Measurements from ENCODE around the gene NOC3L. TPM values are rescaled to one million over a fixed set of nuclear protein-coding genes. Genes with fewer than 3 reads are reported as not detected.
"Not testable (repeated sequence)": the region's sequence is repeated elsewhere in the genome, so short reads cannot be mapped to it uniquely, and the experiment has no call there.

Gene NOC3L, protein sequence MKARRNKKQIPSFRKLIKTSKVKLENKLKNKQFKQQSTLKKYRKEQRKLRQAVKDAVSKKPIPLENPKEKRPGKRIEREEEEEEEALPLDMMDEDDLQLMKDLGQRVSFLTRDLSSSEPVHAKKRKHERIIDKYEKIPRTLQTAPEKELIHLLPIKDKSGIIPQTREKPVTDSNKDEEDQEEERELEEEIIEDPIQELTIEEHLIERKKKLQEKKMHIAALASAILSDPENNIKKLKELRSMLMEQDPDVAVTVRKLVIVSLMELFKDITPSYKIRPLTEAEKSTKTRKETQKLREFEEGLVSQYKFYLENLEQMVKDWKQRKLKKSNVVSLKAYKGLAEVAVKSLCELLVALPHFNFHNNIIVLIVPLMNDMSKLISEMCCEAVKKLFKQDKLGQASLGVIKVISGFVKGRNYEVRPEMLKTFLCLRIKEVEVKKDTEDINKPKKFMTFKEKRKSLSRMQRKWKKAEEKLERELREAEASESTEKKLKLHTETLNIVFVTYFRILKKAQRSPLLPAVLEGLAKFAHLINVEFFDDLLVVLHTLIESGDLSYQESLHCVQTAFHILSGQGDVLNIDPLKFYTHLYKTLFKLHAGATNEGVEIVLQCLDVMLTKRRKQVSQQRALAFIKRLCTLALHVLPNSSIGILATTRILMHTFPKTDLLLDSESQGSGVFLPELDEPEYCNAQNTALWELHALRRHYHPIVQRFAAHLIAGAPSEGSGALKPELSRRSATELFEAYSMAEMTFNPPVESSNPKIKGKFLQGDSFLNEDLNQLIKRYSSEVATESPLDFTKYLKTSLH
- total RNA-seq, result 11.0 TPM
- long read RNA-seq, transcript NOC3L-201 (21 exons, 3,455 nt), result major isoform, 9 of 19 reads
- long read RNA-seq, partial matches to known transcripts, result 8 of 19 reads
- long read RNA-seq, other reads (novel, unspliced or antisense), result 2 of 19 reads

- intact Hi-C loops (cut with micrococcal nuclease), result no loop called here
- ATAC-seq (peak; percentile 100), DNase-seq (peak; percentile 98)
Measured at GRCh38 chr10:94362360-94363250, at the start of gene NOC3L. Gene NOC3L, minus strand, starts transcription at chr10:94362939. Its CDS starts 101 bp downstream, at chr10:94362838.

GRCh38 chr10:94412449-94412848 lies 49.7 kb upstream of the NOC3L start:
- intact Hi-C loops (cut with micrococcal nuclease), result no loop called here
- DNase-seq, result no peak
- no peak for ATAC-seq

DNA sequence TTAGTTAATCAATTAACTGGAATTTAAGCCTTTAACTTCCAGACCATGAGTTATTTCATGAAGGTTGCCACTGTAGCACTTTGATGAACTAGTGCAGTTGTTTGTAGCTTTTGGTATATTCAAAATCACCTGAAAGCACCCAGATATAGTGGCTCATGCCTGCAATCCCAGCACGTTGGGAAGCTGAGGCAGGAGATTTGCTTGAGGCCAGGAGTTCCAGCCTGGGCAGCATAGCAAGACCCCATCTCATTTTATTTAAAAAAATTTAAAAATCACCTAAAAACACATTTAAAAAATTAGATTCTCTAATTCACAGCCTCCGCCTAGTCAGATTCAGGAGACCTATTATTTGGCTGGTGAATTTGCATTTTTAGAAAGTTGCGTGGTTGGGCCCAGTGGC lies 48.6 kb upstream of the NOC3L start:
- ATAC-seq (no peak), DNase-seq (no peak)
- intact Hi-C loops (cut with micrococcal nuclease), result no loop called here

- ATAC-seq, result no peak
- intact Hi-C loops (cut with micrococcal nuclease), result no loop called here
Measured at GRCh38 chr10:94409021-94409657, 46.4 kb upstream of the NOC3L start.

DNA sequence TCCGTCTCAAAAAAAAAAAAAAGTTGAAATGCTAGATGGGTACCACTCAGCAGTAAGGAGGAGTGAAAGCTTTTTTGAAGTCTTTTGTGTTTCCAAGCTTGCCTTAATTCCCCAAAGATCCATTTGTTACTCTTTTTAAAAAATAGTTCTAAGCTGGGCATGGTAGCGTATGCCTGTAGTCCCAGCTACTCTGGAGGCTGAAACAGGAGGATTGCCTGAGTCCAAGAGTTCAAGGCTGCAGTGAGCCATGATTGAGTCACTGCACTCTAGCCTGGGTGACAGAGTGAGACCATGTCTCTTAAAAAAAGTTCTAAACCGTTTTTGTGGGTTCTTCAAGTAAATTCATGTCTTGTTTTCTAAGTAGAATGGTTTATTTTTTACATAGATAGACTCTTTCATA lies 44.9 kb upstream of the NOC3L start:
- intact Hi-C loops (cut with micrococcal nuclease), result no loop called here
- ATAC-seq, result no peak
- no peak for DNase-seq

More at GRCh38 chr10:94409021-94409657, 46.4 kb upstream of the NOC3L start:
- no peak for DNase-seq

- DNase-seq (no peak), ATAC-seq (no peak)
- intact Hi-C loops (cut with micrococcal nuclease), result no loop called here
Measured at GRCh38 chr10:94405406-94405805, 42.7 kb upstream of the NOC3L start.

DNA sequence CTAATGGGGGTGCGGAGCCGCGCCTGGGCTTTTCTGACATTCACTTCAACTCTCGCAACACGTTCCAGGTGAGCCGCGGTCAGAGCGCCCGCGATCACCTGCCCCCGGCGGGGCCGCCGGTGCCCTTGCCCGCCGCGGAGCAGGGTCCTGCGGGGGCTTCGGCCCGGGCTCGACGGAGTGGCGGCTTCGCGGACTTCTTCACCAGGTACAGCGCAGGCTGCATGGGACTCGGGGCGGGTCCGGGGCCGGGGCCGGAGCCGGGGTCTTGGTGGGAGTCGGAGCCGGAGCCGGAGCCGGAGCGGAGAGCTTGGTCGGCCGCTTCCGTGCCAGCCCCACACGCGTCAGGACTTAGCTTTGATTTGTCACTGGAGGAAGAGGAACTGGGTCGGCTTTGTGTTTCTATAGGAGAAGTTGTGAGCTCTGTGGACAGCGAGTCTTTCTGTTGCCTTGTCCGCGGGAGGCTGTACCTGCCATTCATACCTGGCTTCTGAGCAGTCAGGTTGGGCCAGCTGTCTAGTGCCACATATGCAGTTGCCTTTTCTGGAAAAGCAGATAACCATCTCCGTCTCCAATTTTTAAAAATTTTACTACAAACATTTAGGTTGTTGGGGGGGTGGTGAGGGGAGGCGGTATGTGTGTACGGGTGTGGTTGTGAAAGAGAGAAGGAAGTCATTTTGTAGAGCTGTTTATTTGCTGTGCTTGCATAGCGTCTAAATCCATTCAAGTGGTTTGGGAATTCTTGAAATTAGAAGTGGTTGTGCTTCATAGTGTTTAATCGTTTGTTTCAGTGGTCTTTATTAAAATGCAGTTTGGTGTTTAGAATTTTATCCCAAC lies 40.9 kb upstream of the NOC3L start:
- intact Hi-C loops (cut with micrococcal nuclease), result no loop called here
- DNase-seq, result peak; percentile 68
- ATAC-seq, result peak; percentile 40

GRCh38 chr10:94402843-94403379 lies 40.2 kb upstream of the NOC3L start:
- intact Hi-C loops (cut with micrococcal nuclease), result no loop called here
- ATAC-seq, result peak; percentile 49
- DNase-seq, result no peak

- intact Hi-C loops (cut with micrococcal nuclease), result no loop called here
- peak; percentile 97 for DNase-seq
- peak; percentile 99 for ATAC-seq
Measured at GRCh38 chr10:94402204-94402842, 39.6 kb upstream of the NOC3L start, which contains the start of gene TBC1D12. Gene TBC1D12, plus strand, starts transcription at chr10:94402541. Its CDS starts 73 bp downstream, at chr10:94402614.

DNA sequence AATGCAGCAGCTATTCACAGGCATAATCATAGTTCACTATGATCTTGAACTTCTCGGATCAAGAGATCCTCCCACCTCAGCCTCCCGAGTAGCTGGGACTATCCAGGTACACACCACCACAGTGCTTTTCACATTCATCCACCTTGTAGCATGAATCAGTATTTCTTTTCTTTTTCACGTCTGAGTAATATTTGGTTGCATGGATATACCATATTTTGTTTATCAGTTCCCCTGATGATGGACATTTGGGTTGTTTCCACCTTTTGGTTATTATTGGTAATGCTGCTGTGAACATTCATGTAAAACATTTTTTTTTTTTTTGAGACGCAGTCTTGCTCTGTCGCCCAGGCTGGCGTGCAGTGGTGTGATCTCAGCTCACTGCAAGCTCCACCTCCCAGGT lies 36.0 kb upstream of the NOC3L start:
- DNase-seq, result no peak
- no peak for ATAC-seq
- intact Hi-C loops (cut with micrococcal nuclease), result no loop called here

DNA sequence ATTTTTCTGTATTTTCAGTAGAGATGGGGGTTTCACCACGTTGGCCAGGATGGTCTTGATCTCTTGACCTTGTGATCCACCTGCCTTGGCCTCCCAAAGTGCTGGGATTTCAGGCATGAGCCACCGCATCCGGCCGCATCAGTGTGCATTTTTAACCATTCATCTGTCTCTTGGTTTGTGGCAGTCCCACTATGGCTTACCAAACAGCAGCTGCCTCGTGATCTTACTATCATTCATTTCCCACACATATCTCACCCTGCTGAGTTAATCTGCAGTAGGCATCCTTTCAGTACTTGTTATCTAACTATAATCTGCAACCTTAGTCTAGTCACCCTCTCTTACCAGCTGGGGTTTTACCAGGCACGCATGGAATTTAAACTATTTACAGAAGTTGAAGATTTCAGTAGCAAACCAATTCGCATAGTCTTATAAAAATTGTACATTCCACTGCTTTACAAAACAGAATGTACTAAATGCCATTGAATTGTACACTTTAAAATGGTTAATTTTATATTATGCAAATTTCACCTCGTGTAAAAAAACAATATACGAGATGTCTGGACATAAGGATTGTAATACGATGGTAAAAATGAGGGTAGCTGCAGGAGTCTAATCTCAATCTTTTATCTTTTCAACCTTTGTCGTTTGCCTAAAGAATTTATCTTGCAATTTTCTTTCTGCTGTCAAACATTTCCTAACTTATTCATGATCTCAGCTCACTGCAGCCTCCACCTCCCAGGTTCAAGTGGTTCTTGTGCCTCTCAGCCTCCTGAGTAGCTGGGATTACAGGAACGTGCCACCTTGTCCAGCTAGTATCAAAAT lies 35.0 kb upstream of the NOC3L start:
- ATAC-seq (no peak), DNase-seq (no peak)
- intact Hi-C loops (cut with micrococcal nuclease), result no loop called here

DNA sequence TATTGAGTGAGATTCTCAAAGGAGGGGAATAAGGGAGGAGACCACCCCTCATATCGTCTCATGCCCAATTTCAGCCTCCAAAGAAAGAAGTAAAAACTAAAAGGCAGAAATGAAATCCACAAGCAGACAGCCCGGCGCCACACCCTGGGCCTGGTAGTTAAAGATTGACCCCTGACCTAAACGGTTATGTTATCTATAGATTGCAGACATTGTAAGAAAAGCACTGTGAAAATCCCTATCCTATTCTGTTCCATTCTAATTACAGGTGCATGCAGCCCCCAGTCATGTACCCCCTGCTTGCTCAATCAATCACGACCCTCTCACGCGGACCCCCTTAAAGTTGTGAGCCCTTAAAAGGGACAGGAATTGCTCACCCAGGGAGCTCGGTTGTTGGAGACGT lies 29.4 kb upstream of the NOC3L start:
- intact Hi-C loops (cut with micrococcal nuclease); ATAC-seq; DNase-seq: not testable (repeated sequence)

DNA sequence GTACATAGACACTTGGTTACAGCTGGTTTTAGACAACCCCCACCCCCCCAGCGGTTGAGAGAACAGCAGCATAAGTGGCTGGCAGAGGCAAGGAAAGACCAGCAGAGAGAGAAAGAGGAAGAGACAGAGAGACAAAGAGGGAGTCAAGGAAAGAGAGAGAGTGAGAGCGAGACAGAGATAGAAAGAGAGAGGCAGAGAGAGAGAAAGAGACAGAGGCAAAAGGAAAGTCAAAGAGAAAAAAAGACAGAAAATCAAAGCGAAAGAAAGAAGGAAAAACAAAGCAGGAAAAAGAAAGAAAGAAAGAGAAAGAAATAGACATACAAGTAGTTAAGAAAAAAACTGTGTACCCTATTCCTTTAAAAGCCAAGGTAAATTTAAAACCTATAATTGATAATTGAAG lies 23.0 kb upstream of the NOC3L start:
- DNase-seq; ATAC-seq; intact Hi-C loops (cut with micrococcal nuclease): not testable (repeated sequence)

DNA sequence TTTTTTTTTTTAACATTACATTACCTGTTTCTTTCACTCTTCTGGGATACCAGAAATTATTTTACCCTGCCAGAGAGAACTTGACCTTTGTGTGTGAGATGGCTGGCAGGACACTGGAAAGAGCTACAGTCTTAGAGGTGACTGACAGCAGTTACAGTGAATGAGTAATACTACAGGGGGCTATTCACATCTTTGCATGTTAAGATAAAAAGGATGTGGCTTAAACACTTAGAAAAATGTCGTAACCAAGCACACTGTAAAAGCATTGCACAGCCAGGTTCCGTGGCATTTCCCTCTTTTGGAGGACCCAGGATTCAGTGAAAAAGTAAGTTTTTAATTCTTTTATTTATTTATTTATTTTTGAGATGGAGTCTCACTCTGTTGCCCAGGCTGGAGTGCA lies 20.8 kb upstream of the NOC3L start:
- DNase-seq (no peak), ATAC-seq (no peak)
- intact Hi-C loops (cut with micrococcal nuclease), result no loop called here

DNA sequence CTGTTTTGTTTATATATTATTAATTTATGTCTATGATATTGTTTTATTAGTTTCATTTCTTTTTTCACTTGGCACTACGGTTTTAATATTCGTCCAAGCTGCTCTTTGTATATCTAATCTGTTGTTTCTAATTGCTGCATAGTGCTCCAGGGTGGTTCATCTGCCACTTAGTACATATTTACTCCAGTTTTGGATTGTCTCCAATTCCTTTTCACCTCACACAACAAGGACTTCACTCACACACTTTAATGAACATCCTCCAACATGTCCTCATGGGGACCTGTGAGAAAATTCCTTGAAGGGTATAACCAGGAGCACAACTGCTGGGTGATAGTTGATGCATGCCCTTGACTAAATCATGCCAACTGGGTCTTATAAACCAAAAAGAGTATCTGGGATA lies 14.1 kb upstream of the NOC3L start:
- intact Hi-C loops (cut with micrococcal nuclease), result no loop called here
- no peak for DNase-seq
- no peak for ATAC-seq

- intact Hi-C loops (cut with micrococcal nuclease), result no loop called here
- no peak for ATAC-seq
- DNase-seq, result no peak
Measured at GRCh38 chr10:94375374-94375773, 12.6 kb upstream of the NOC3L start.
